HEK293 (cell line): ENCODE data around the gene OCSTAMP.

Experiments used
- CTCF ChIA-PET: fragments of 350-600 bp; formaldehyde crosslinking; extraction: SDS; loops from one replicate; lab custom pipeline; 2021; ENCODE audit warnings: antibody characterized with exemption; lab: Yijun Ruan, JAX
- POLR2A ChIA-PET: fragments of 300-600 bp; formaldehyde crosslinking; extraction: SDS; loops from one replicate; lab custom pipeline; 2020; ENCODE audit warnings: antibody characterized with exemption, inconsistent platforms; lab: Yijun Ruan, JAX
- H3K27ac ChIP-seq: fragments of 200-500 bp; sonication (Bioruptor generic); 2 replicates; pipeline ENCODE4 v1.5.1; 2014; ENCODE audit warnings: low read depth, low read length, control low read depth, inconsistent platforms; ENCODE audit errors: extremely low read depth
- H3K36me3 ChIP-seq, 2 experiments: fragments of 200-500 bp in 1 of 2; sonication (Bioruptor generic) in 1 of 2; 1 replicate in 1 of 2; 2 replicates in 1 of 2; pipeline ENCODE4 v1.5.1; 2014 to 2017; ENCODE audit warnings: inconsistent platforms in 2 of 2, low read length in 2 of 2; ENCODE audit not compliant: control insufficient read depth in 2 of 2, insufficient read depth in 1 of 2
- H3K4me1 ChIP-seq: fragments of 200-500 bp; sonication (Bioruptor generic); 2 replicates; pipeline ENCODE4 v1.5.1; 2014; ENCODE audit warnings: mild to moderate bottlenecking, low read length, inconsistent platforms; ENCODE audit not compliant: control insufficient read depth, insufficient read depth
- H3K4me3 ChIP-seq: 2 replicates; pipeline ENCODE4 v1.5.1; 2011; ENCODE audit warnings: low read depth, mild to moderate bottlenecking, control low read depth, low read length, moderate library complexity
- H3K9me3 ChIP-seq: fragments of 200-500 bp; sonication (Bioruptor generic); 2 replicates; pipeline ENCODE4 v1.5.1; 2014; ENCODE audit warnings: low read depth, low read length, inconsistent platforms; ENCODE audit not compliant: control insufficient read depth, insufficient read depth
- HOXC10 ChIP-seq: sonication (generic); formaldehyde crosslinking; IDR thresholded peaks from 2 replicates; pipeline ENCODE4 v1.8.1; 2023; ENCODE audit warnings: mild to moderate bottlenecking, missing genetic modification reagents
- KLF7 ChIP-seq: fragments of 450-650 bp; formaldehyde crosslinking; IDR thresholded peaks from 2 replicates; pipeline ENCODE4 v1.5.1; 2016; ENCODE audit warnings: missing biosample characterization, missing genetic modification characterization, borderline replicate concordance
- KLF8 ChIP-seq: fragments of 450-650 bp; formaldehyde crosslinking; IDR thresholded peaks from 2 replicates; pipeline ENCODE4 v1.5.1; 2016; ENCODE audit warnings: missing biosample characterization, missing genetic modification characterization
- REST ChIP-seq: fragments of 450-650 bp; formaldehyde crosslinking; IDR thresholded peaks from 2 replicates; pipeline ENCODE4 v1.5.1; 2016; ENCODE audit warnings: missing biosample characterization, missing genetic modification characterization
- TRIM28 ChIP-seq: IDR thresholded peaks from 2 replicates; pipeline ENCODE4 v1.6.1; 2011; ENCODE audit warnings: low read length, control low read depth, borderline replicate concordance
- ZBTB20 ChIP-seq: fragments of 450-650 bp; formaldehyde crosslinking; IDR thresholded peaks from 2 replicates; pipeline ENCODE4 v1.5.1; 2016; ENCODE audit warnings: missing biosample characterization, missing genetic modification characterization
- ZBTB7A ChIP-seq: fragments of 450-650 bp; formaldehyde crosslinking; IDR thresholded peaks from 2 replicates; pipeline ENCODE4 v1.5.1; 2016; ENCODE audit warnings: low read depth, missing biosample characterization, missing genetic modification characterization
- ZIC2 ChIP-seq: fragments of 450-650 bp; formaldehyde crosslinking; IDR thresholded peaks from 2 replicates; pipeline ENCODE4 v1.5.1; 2016; ENCODE audit warnings: missing biosample characterization, missing genetic modification characterization
- ZNF223 ChIP-seq: fragments of 450-650 bp; formaldehyde crosslinking; IDR thresholded peaks from 2 replicates; pipeline ENCODE4 v1.5.1; 2016; ENCODE audit warnings: missing biosample characterization, missing genetic modification characterization
- ZNF433 ChIP-seq: fragments of 450-650 bp; formaldehyde crosslinking; IDR thresholded peaks from 2 replicates; pipeline ENCODE4 v1.5.1; 2016; ENCODE audit warnings: missing biosample characterization, missing genetic modification characterization, low read depth
- ZNF555 ChIP-seq: fragments of 450-650 bp; formaldehyde crosslinking; conservative IDR thresholded peaks from 2 replicates; pipeline ENCODE4 v1.5.1; 2017; ENCODE audit warnings: missing biosample characterization, mild to moderate bottlenecking, missing genetic modification characterization, inconsistent platforms
- ZNF558 ChIP-seq: fragments of 450-650 bp; formaldehyde crosslinking; IDR thresholded peaks from 2 replicates; pipeline ENCODE4 v1.5.1; 2016; ENCODE audit warnings: missing biosample characterization, missing genetic modification characterization
- ZNF76 ChIP-seq: fragments of 450-650 bp; formaldehyde crosslinking; IDR thresholded peaks from 2 replicates; pipeline ENCODE4; 2016; ENCODE audit warnings: low read depth, missing biosample characterization, missing genetic modification characterization, borderline replicate concordance
- ZNF768 ChIP-seq: fragments of 450-650 bp; formaldehyde crosslinking; IDR thresholded peaks from 2 replicates; pipeline ENCODE4 v1.5.1; 2018; ENCODE audit warnings: missing biosample characterization, mild to moderate bottlenecking, missing genetic modification characterization
- ZXDB ChIP-seq: fragments of 450-650 bp; formaldehyde crosslinking; IDR thresholded peaks from 2 replicates; pipeline ENCODE4 v1.5.1; 2016; ENCODE audit warnings: missing biosample characterization, missing genetic modification characterization
- TF ChIP-seq, protein P1 (sequence below): fragments of 450-650 bp; formaldehyde crosslinking; IDR thresholded peaks from 2 replicates; pipeline ENCODE4 v1.5.1; 2016; ENCODE audit warnings: missing biosample characterization, missing genetic modification characterization
- TF ChIP-seq, protein P2 (sequence below): fragments of 450-650 bp; formaldehyde crosslinking; IDR thresholded peaks from 2 replicates; pipeline ENCODE4 v1.5.1; 2017; ENCODE audit warnings: missing biosample characterization, missing genetic modification characterization

OCSTAMP gene

DNA sequence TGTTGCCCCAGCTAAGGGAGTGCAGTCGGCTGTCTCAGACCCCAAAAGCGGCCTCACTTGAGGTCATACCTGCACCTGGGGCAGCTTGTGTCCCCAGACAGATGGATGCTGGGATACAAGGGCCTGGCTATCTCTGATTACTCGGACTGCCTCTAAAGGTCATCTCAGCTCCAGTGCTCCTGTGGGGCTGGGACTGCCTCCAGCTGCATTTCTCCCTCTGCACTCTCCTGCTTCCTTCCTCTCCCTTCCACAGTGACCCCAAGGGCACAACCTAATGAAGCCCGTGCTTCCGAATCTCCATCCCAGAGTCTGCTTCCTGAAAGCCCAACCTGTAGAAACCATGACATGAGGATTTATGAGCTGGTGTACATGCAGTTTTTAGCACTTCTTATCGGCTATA is 22.8 kb upstream of the OCSTAMP start:
- CTCF ChIA-PET: interaction anchor here (0.6 to 2.0 kb wide), 3 partner anchors 11 to 74 kb away, joined by 3 to 7 read pairs (median 4); no protein-coding TSS in a partner anchor
- POLR2A ChIA-PET: interaction anchor here (0.6 kb wide), 1 partner anchor 1689 kb away, joined by 3 read pairs; no protein-coding TSS in a partner anchor
- TF ChIP-seq KLF7 (no peak), ZNF76 (tag by site-specific recombination) (no peak), KLF8 (tag by site-specific recombination) (no peak), HOXC10 (no peak), ZIC2 (tag by site-specific recombination) (no peak), ZNF555 (no peak), TRIM28 (no peak), ZBTB7A (tag by site-specific recombination) (no peak), REST (tag by site-specific recombination) (no peak)
- TF ChIP-seq, protein P1, sequence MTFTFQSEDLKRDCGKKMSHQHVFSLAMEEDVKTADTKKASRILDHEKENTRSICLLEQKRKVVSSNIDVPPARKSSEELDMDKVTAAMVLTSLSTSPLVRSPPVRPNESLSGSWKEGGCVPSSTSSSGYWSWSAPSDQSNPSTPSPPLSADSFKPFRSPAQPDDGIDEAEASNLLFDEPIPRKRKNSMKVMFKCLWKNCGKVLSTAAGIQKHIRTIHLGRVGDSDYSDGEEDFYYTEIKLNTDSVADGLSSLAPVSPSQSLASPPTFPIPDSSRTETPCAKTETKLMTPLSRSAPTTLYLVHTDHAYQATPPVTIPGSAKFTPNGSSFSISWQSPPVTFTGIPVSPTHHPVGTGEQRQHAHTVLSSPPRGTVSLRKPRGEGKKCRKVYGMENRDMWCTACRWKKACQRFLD: no peak
- no peak overlapping the region for H3K27ac ChIP-seq
- H3K9me3 ChIP-seq: no peaks in the 10 kb centered on the region
- no peaks in the 10 kb centered on the region for H3K36me3 ChIP-seq
- H3K4me3 ChIP-seq: no peak overlapping the region
- H3K4me1 ChIP-seq: 0 out of 2 replicates have a peak, but pooled peaks cover 2% of the 10 kb centered on the region

GRCh38 chr20:46572790-46573189 is 22.3 kb upstream of the OCSTAMP start:
- Histone ChIP-seq H3K27ac (no peak overlapping the region), H3K36me3 (no peaks in the 10 kb centered on the region), H3K4me3 (no peak overlapping the region), H3K4me1 (0 out of 2 replicates have a peak, but pooled peaks cover 2% of the 10 kb centered on the region), H3K9me3 (no peaks in the 10 kb centered on the region)
- CTCF ChIA-PET: interaction anchor here (0.6 to 2.0 kb wide), 2 partner anchors 10 to 74 kb away, joined by 4 to 7 read pairs; no protein-coding TSS in a partner anchor
- POLR2A ChIA-PET: interaction anchor here (0.6 kb wide), 1 partner anchor 1688 kb away, joined by 3 read pairs; no protein-coding TSS in a partner anchor
- TF ChIP-seq ZNF768 (tag by site-specific recombination) (peak; percentile 63; the same call in 1 of the 2 replicates), ZNF433 (tag by site-specific recombination) (no peak)

DNA sequence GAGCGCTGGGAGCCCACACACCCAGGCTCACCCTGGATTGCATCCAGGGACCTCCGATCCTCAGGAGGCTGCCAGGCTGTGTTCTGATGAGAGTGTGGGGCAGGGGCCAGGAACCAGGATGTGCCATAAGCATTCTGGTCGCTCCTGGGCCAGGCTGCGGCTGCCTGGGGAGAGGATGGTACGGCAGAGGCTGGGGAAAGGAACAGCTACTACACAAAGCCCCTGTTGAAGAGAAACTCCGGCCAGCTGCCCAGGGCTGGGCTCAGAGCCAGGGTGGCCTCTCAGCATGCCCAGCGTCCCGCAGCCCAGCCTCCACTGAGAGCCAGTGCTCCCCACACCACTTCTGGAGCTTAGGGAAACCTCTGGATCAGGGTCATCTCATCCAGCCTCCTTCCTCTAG is 21.7 kb upstream of the OCSTAMP start:
- POLR2A ChIA-PET: no interaction called here
- CTCF ChIA-PET: interaction anchor here (2.0 kb wide), 1 partner anchor 10 kb away, joined by 7 read pairs; no protein-coding TSS in a partner anchor
- H3K9me3 ChIP-seq: no peaks in the 10 kb centered on the region
- 0 out of 2 replicates have a peak, but pooled peaks cover 2% of the 10 kb centered on the region for H3K4me1 ChIP-seq
- no peak overlapping the region for H3K4me3 ChIP-seq
- no peak for TF ChIP-seq ZNF223
- TF ChIP-seq ZNF558 (tag by site-specific recombination): no peak
- TF ChIP-seq, protein P2, sequence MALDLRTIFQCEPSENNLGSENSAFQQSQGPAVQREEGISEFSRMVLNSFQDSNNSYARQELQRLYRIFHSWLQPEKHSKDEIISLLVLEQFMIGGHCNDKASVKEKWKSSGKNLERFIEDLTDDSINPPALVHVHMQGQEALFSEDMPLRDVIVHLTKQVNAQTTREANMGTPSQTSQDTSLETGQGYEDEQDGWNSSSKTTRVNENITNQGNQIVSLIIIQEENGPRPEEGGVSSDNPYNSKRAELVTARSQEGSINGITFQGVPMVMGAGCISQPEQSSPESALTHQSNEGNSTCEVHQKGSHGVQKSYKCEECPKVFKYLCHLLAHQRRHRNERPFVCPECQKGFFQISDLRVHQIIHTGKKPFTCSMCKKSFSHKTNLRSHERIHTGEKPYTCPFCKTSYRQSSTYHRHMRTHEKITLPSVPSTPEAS: no peak
- TF ChIP-seq ZXDB: no peak
- peak; percentile 31; the same call in 1 of the 2 replicates for TF ChIP-seq ZBTB20 (tag by site-specific recombination)
- peak; percentile 27; the same call in 1 of the 2 replicates for TF ChIP-seq ZIC2 (tag by site-specific recombination)
- H3K36me3 ChIP-seq: no peaks in the 10 kb centered on the region
- no peak overlapping the region for H3K27ac ChIP-seq
